Fibroblast of lung (primary cell): ENCODE measurements around the gene CHST13.
"Not testable (repeated sequence)": the region's sequence is repeated elsewhere in the genome, so short reads cannot be mapped to it uniquely, and the experiment has no call there.

Experiments used
- CTCF ChIP-seq, 2 donors: IDR thresholded peaks in 1 of 2; conservative IDR thresholded peaks in 1 of 2; 1 replicate in 1 of 2; 2 replicates in 1 of 2; pipeline ENCODE4 v1.5.1; 2011 to 2012; ENCODE audit warnings: low read length in 2 of 2, control low read depth in 1 of 2, inconsistent platforms in 1 of 2, low read depth in 1 of 2, mild to moderate bottlenecking in 1 of 2
- EZH2 ChIP-seq: IDR thresholded peaks from 2 replicates; pipeline ENCODE4 v1.5.1; 2012; ENCODE audit warnings: low read length, control low read depth, mild to moderate bottlenecking; ENCODE audit errors: missing control alignments

- TF ChIP-seq CTCF (conservative IDR thresholded peaks at IDR 0.05 in 1 of 2, IDR thresholded peaks at IDR 0.05 in 1 of 2; ENCODE audit: low read depth in 1 of 2, low read length in 2 of 2); EZH2: not testable (repeated sequence)
These were observed 10.8 kb downstream of the CHST13 start for GRCh38 chr3:126534716-126535115.
